ENCODE data around the gene BCL6B.

- TF ChIP-seq CTCF (IDR thresholded peaks at IDR 0.05; ENCODE audit: low read depth, low read length) = no peak
- no peak for TF ChIP-seq POLR2A (IDR thresholded peaks at IDR 0.05; ENCODE audit: extremely low read depth, insufficient read length)
- no peak for TF ChIP-seq MAX (IDR thresholded peaks at IDR 0.05; ENCODE audit: low read depth, low read length)
- no peak for TF ChIP-seq MYC (IDR thresholded peaks at IDR 0.05; ENCODE audit: low read depth, low read length)
These were observed 47.9 kb downstream of the BCL6B start for GRCh38 chr17:7070712-7071111.

All from NB4 (cell line).